KOPT-K1 (cell line): ENCODE measurements around the gene GATM.
"Not testable (repeated sequence)": the region's sequence is repeated elsewhere in the genome, so short reads cannot be mapped to it uniquely, and the experiment has no call there.

Experiments
- H3K27ac ChIP-seq: fragments of 200-600 bp; sonication (generic); 2 replicates; pipeline ENCODE4 v1.5.1; 2016; ENCODE audit warnings: antibody characterized with exemption, mild to moderate bottlenecking, low read depth, low read length; ENCODE audit not compliant: poor library complexity, severe bottlenecking
- H3K36me3 ChIP-seq: fragments of 200-600 bp; sonication (generic); 2 replicates; pipeline ENCODE4 v1.5.1; 2017; ENCODE audit warnings: antibody characterized with exemption, mild to moderate bottlenecking, low read length, moderate library complexity; ENCODE audit not compliant: insufficient read depth
- H3K9me3 ChIP-seq: fragments of 200-600 bp; sonication (generic); 2 replicates; pipeline ENCODE4 v1.5.1; 2017; ENCODE audit warnings: antibody characterized with exemption, low read length, mild to moderate bottlenecking; ENCODE audit not compliant: insufficient read depth, poor library complexity, severe bottlenecking

The GATM gene

GRCh38 chr15:45314117-45314516, 64.2 kb downstream of the GATM start:
- H3K36me3 ChIP-seq, H3K27ac ChIP-seq, H3K9me3 ChIP-seq: not testable (repeated sequence)
